ENCODE measurements around the gene OR13C3.

GRCh38 chr9:104503440-104503839, 33.2 kb downstream of the OR13C3 start:
- TF ChIP-seq REST (IDR thresholded peaks at IDR 0.05; ENCODE audit: insufficient read depth in 1 of 2, low read depth in 2 of 2, low read length in 2 of 2) (no peak), POLR2AphosphoS5 (IDR thresholded peaks at IDR 0.05; ENCODE audit: low read depth, low read length) (no peak)

All from PFSK-1 (cell line).